HEK293 (cell line): ENCODE measurements around the gene KRTAP4-16.

Source experiments
- ZBTB7A ChIP-seq: fragments of 450-650 bp; formaldehyde crosslinking; IDR thresholded peaks from 2 replicates; pipeline ENCODE4 v1.5.1; 2016; ENCODE audit warnings: low read depth, missing biosample characterization, missing genetic modification characterization
- ZNF211 ChIP-seq: fragments of 450-650 bp; formaldehyde crosslinking; IDR thresholded peaks from 2 replicates; pipeline ENCODE4 v1.5.1; 2016; ENCODE audit warnings: low read depth, missing biosample characterization, missing genetic modification characterization
- ZNF221 ChIP-seq: fragments of 450-650 bp; formaldehyde crosslinking; IDR thresholded peaks from 2 replicates; pipeline ENCODE4 v1.5.1; 2017; ENCODE audit warnings: missing biosample characterization, missing genetic modification characterization, borderline replicate concordance
- ZNF777 ChIP-seq: fragments of 450-650 bp; formaldehyde crosslinking; IDR thresholded peaks from 2 replicates; pipeline ENCODE4 v1.5.1; 2017; ENCODE audit warnings: missing biosample characterization, missing genetic modification characterization, borderline replicate concordance
- ZNF837 ChIP-seq: fragments of 450-650 bp; formaldehyde crosslinking; IDR thresholded peaks from 2 replicates; pipeline ENCODE4 v1.5.1; 2016; ENCODE audit warnings: missing biosample characterization, missing genetic modification characterization
- ZNF843 ChIP-seq: fragments of 450-650 bp; formaldehyde crosslinking; IDR thresholded peaks from 2 replicates; pipeline ENCODE4 v1.5.1; 2016; ENCODE audit warnings: missing biosample characterization, missing genetic modification characterization
- TF ChIP-seq, protein P1 (sequence below): fragments of 450-650 bp; formaldehyde crosslinking; IDR thresholded peaks from 2 replicates; pipeline ENCODE4 v1.5.1; 2016; ENCODE audit warnings: missing biosample characterization, missing genetic modification characterization
- TF ChIP-seq, protein P2 (sequence below): fragments of 450-650 bp; formaldehyde crosslinking; IDR thresholded peaks from 2 replicates; pipeline ENCODE4 v1.5.1; 2016; ENCODE audit warnings: missing biosample characterization, missing genetic modification characterization, borderline replicate concordance
- TF ChIP-seq, protein P3 (sequence below): fragments of 450-650 bp; formaldehyde crosslinking; IDR thresholded peaks from 2 replicates; pipeline ENCODE4 v1.5.1; 2016; ENCODE audit warnings: missing biosample characterization, missing genetic modification characterization

DNA sequence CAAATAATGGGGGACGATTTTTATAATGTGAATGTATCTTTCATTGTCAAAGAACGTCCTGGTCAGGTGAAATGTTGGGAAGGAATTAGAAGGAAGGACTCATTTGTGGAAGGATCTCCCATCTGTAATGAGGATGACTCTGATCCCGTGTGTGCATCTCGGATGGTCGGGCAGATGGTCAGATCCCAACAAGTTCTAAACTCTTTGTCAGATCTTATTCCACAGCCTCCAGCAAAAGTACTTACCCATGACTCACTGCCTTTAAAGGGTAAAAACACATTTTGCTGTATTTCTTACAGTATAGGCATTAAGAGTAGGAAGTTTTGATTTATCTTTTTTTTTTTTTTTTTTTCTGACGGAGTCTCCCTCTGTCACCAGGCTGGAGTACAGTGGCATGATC lies 3.5 kb downstream of the KRTAP4-16 start:
- no peak for TF ChIP-seq ZNF843 (tag by site-specific recombination)
- TF ChIP-seq, protein P1, sequence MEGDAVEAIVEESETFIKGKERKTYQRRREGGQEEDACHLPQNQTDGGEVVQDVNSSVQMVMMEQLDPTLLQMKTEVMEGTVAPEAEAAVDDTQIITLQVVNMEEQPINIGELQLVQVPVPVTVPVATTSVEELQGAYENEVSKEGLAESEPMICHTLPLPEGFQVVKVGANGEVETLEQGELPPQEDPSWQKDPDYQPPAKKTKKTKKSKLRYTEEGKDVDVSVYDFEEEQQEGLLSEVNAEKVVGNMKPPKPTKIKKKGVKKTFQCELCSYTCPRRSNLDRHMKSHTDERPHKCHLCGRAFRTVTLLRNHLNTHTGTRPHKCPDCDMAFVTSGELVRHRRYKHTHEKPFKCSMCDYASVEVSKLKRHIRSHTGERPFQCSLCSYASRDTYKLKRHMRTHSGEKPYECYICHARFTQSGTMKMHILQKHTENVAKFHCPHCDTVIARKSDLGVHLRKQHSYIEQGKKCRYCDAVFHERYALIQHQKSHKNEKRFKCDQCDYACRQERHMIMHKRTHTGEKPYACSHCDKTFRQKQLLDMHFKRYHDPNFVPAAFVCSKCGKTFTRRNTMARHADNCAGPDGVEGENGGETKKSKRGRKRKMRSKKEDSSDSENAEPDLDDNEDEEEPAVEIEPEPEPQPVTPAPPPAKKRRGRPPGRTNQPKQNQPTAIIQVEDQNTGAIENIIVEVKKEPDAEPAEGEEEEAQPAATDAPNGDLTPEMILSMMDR (tag by site-specific recombination), result no peak
- TF ChIP-seq ZNF211, result no peak
- no peak for TF ChIP-seq ZNF837 (tag by site-specific recombination)
- no peak for TF ChIP-seq ZBTB7A (tag by site-specific recombination)
- TF ChIP-seq, protein P2, sequence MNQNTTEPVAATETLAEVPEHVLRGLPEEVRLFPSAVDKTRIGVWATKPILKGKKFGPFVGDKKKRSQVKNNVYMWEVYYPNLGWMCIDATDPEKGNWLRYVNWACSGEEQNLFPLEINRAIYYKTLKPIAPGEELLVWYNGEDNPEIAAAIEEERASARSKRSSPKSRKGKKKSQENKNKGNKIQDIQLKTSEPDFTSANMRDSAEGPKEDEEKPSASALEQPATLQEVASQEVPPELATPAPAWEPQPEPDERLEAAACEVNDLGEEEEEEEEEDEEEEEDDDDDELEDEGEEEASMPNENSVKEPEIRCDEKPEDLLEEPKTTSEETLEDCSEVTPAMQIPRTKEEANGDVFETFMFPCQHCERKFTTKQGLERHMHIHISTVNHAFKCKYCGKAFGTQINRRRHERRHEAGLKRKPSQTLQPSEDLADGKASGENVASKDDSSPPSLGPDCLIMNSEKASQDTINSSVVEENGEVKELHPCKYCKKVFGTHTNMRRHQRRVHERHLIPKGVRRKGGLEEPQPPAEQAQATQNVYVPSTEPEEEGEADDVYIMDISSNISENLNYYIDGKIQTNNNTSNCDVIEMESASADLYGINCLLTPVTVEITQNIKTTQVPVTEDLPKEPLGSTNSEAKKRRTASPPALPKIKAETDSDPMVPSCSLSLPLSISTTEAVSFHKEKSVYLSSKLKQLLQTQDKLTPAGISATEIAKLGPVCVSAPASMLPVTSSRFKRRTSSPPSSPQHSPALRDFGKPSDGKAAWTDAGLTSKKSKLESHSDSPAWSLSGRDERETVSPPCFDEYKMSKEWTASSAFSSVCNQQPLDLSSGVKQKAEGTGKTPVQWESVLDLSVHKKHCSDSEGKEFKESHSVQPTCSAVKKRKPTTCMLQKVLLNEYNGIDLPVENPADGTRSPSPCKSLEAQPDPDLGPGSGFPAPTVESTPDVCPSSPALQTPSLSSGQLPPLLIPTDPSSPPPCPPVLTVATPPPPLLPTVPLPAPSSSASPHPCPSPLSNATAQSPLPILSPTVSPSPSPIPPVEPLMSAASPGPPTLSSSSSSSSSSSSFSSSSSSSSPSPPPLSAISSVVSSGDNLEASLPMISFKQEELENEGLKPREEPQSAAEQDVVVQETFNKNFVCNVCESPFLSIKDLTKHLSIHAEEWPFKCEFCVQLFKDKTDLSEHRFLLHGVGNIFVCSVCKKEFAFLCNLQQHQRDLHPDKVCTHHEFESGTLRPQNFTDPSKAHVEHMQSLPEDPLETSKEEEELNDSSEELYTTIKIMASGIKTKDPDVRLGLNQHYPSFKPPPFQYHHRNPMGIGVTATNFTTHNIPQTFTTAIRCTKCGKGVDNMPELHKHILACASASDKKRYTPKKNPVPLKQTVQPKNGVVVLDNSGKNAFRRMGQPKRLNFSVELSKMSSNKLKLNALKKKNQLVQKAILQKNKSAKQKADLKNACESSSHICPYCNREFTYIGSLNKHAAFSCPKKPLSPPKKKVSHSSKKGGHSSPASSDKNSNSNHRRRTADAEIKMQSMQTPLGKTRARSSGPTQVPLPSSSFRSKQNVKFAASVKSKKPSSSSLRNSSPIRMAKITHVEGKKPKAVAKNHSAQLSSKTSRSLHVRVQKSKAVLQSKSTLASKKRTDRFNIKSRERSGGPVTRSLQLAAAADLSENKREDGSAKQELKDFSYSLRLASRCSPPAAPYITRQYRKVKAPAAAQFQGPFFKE (tag by site-specific recombination), result no peak
- TF ChIP-seq, protein P3, sequence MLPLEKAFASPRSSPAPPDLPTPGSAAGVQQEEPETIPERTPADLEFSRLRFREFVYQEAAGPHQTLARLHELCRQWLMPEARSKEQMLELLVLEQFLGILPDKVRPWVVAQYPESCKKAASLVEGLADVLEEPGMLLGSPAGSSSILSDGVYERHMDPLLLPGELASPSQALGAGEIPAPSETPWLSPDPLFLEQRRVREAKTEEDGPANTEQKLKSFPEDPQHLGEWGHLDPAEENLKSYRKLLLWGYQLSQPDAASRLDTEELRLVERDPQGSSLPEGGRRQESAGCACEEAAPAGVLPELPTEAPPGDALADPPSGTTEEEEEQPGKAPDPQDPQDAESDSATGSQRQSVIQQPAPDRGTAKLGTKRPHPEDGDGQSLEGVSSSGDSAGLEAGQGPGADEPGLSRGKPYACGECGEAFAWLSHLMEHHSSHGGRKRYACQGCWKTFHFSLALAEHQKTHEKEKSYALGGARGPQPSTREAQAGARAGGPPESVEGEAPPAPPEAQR (tag by site-specific recombination), result no peak
- no peak for TF ChIP-seq ZNF221 (tag by site-specific recombination)
- TF ChIP-seq ZNF777 (tag by site-specific recombination), result no peak
